Measurements from ENCODE around the gene NKAIN4. TPM values are rescaled to one million over a fixed set of nuclear protein-coding genes. Genes with fewer than 3 reads are reported as not detected.
A peak's percentile ranks its signal among the peaks of the same experiment; 100 is the strongest.

NKAIN4 gene
- total RNA-seq, 4 donors from 2014 or later, result not detected

DNA sequence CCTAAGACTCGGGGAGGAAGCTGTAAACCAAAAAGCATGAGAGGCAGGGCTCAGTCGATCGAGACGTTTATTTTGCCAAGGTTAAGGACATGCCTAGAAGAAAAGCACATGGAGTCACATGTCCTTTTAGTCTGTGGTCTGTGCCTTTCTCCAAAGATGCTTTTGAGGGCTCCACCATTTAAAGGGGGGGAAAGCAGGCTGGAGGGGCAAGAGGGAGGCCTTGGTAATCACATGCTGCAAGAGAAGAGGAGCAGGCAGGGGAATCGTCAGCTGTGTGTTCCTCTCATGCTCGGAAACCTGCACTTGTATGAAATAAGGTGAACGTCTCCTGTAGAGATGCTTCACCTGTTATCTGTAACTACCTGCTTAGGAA lies 29.2 kb downstream of the NKAIN4 start:
- H3K4me3 ChIP-seq, result no peak overlapping the region
- TF ChIP-seq POLR2A (IDR thresholded peaks at IDR 0.05), result no peak
- TF ChIP-seq, protein P1, sequence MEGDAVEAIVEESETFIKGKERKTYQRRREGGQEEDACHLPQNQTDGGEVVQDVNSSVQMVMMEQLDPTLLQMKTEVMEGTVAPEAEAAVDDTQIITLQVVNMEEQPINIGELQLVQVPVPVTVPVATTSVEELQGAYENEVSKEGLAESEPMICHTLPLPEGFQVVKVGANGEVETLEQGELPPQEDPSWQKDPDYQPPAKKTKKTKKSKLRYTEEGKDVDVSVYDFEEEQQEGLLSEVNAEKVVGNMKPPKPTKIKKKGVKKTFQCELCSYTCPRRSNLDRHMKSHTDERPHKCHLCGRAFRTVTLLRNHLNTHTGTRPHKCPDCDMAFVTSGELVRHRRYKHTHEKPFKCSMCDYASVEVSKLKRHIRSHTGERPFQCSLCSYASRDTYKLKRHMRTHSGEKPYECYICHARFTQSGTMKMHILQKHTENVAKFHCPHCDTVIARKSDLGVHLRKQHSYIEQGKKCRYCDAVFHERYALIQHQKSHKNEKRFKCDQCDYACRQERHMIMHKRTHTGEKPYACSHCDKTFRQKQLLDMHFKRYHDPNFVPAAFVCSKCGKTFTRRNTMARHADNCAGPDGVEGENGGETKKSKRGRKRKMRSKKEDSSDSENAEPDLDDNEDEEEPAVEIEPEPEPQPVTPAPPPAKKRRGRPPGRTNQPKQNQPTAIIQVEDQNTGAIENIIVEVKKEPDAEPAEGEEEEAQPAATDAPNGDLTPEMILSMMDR (IDR thresholded peaks at IDR 0.05 in 4 of 5, conservative IDR thresholded peaks at IDR 0.05 in 1 of 5), result no peak
- in situ Hi-C loops (cut with MboI; ENCODE audit: low sequenced_read_pairs in 4 of 4), result no loop called here
- no peak for DNase-seq
- no peaks in the 10 kb centered on the region for H3K36me3 ChIP-seq
- intact Hi-C loops (cut with DNase I; ENCODE audit: low total_unique reads), result no loop called here
- no peaks in the 10 kb centered on the region for H3K4me1 ChIP-seq
- no peak overlapping the region for H3K27ac ChIP-seq
- no peaks in the 10 kb centered on the region for H3K9me3 ChIP-seq
- H3K27me3 ChIP-seq, result peaks cover 4 to 16% (median 5%) of the 10 kb centered on the region in 3 donors
- ATAC-seq, result no peak

DNA sequence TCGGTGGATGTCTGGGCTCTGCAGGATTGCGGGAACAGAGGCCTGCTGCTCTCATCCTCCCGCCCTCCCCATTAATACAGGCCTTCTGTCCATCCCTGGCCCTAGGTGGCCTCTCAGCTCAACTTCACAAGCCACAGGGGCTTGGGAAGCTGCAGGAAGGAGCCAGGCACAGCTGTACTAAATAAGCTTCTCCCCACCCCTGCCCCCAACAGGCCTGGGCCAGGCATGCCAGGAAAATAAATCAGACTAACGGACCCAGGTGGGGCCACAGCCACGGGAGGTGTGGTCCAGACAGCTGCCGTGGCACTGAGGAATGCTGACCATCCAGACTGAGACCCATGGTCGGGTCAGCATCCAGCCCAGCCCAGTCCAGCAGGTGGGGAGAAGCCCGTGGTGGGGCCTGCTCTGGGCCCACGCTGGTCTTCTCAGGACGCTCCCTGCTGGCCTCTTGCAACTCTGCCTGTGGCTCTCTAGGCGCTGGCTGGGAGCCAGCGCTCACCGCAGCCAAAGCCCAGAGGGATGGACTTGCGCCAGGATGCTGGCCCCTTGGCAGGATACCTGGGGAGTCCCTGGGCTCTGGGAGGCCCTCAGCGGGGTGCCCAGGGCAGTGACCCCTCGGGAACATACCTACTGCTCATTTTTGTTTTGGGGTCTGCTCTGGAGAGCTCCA lies 29.7 kb downstream of the NKAIN4 start:
- H3K9me3 ChIP-seq, result no peaks in the 10 kb centered on the region
- intact Hi-C loops (cut with DNase I; ENCODE audit: low total_unique reads) (no loop called here), in situ Hi-C loops (cut with MboI; ENCODE audit: low sequenced_read_pairs in 4 of 4) (no loop called here)
- ATAC-seq, result no peak
- no peaks in the 10 kb centered on the region for H3K36me3 ChIP-seq
- no peak for DNase-seq
- H3K27me3 ChIP-seq, result peaks cover 4 to 10% (median 4%) of the 10 kb centered on the region in 3 donors
- no peak overlapping the region for H3K4me3 ChIP-seq
- H3K27ac ChIP-seq, result no peak overlapping the region
- TF ChIP-seq, protein P1 (IDR thresholded peaks at IDR 0.05 in 4 of 5, conservative IDR thresholded peaks at IDR 0.05 in 1 of 5), result peak in 1 of 5 experiments; percentile 10
- TF ChIP-seq POLR2A (IDR thresholded peaks at IDR 0.05), result no peak
- no peaks in the 10 kb centered on the region for H3K4me1 ChIP-seq

DNA sequence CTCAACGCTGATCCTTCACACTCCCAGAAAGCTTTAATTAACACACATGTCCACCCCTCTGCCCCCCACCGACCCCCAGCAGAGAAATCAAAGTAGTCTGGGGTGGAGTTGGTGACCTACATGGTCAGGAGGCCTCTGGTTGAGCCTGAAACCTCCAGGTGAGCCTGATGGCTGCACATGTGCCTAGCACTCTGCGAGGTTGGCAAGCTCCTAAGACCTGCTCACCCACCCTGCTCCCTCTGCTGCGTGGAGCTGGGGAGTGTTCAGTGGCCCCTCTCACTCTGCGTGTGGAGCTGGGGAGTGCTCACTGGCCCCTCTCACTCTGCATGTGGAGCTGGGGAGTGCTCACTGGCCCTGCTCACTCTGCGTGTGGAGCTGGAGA lies 30.4 kb downstream of the NKAIN4 start:
- ATAC-seq, result no peak

DNA sequence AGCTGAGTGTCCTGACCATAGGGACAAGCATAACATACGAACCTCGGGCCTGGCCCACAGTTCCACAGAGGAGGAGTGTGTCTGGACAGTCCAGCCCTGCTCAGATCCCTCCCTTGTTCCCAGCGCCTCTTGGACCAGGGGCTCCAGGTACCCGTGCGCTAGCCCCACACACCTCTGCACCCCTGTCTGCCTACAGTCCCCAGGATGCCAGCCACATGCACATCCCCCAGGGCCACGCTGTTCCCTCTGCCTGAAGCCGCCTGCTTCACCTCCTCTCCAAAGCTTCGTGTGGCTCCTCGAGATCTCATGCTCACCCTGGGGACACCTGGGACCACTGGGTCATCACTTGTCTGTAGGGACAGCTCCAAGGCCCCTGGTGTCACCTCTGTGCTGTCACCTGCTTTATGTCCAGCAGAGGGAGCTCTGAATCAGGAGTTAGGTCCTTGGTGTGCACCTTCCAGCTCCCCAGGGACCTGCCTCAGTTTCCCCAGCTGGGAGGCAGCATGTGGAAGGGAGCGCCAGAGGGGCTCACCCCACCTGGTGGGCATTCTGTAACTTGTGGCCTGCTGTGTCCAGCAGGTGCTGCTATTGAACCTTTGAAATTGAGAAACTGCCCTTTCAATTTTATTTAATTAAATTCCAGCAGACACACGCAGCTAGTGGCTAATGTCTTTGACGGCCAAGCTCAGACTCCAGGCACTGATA lies 31.0 kb downstream of the NKAIN4 start:
- Histone ChIP-seq H3K27ac (no peak overlapping the region), H3K4me1 (no peaks in the 10 kb centered on the region), H3K27me3 (no peaks in the 10 kb centered on the region), H3K9me3 (no peaks in the 10 kb centered on the region), H3K4me3 (no peak overlapping the region), H3K36me3 (no peaks in the 10 kb centered on the region)
- TF ChIP-seq, protein P1 (IDR thresholded peaks at IDR 0.05 in 4 of 5, conservative IDR thresholded peaks at IDR 0.05 in 1 of 5), result peak in 4 of 5 experiments; percentile 23 to 61 (median 52)
- no peak for TF ChIP-seq POLR2A (IDR thresholded peaks at IDR 0.05)
- intact Hi-C loops (cut with DNase I; ENCODE audit: low total_unique reads) (no loop called here), in situ Hi-C loops (cut with MboI; ENCODE audit: low sequenced_read_pairs in 4 of 4) (no loop called here)
- no peak for DNase-seq
- peak; percentile 26 to 27 for ATAC-seq

More for the DNA sequence above, 30.4 kb downstream of the NKAIN4 start:
- no peaks in the 10 kb centered on the region for H3K36me3 ChIP-seq
- no peak for DNase-seq
- H3K4me1 ChIP-seq, result no peaks in the 10 kb centered on the region
- no peaks in the 10 kb centered on the region for H3K9me3 ChIP-seq
- no peak for TF ChIP-seq POLR2A (IDR thresholded peaks at IDR 0.05)
- TF ChIP-seq, protein P1 (IDR thresholded peaks at IDR 0.05 in 4 of 5, conservative IDR thresholded peaks at IDR 0.05 in 1 of 5), result no peak
- intact Hi-C loops (cut with DNase I; ENCODE audit: low total_unique reads) (no loop called here), in situ Hi-C loops (cut with MboI; ENCODE audit: low sequenced_read_pairs in 4 of 4) (no loop called here)
- no peak overlapping the region for H3K4me3 ChIP-seq
- peaks cover 0 to 5% (median 0%) of the 10 kb centered on the region in 3 donors for H3K27me3 ChIP-seq
- no peak overlapping the region for H3K27ac ChIP-seq

Measured in gastrocnemius medialis (tissue), 4 donors.